Ovary (tissue), 9 donors: ENCODE data around the gene NTRK1. TPM values are rescaled to one million over a fixed set of nuclear protein-coding genes. Genes with fewer than 3 reads are reported as not detected.

Experiments used
- DNase-seq, 5 donors: peaks; one replicate each; pipeline ENCODE4 v3.0.0-alpha.2; 2019 to 2020
- H3K27ac ChIP-seq, 2 donors: fragments of 200-600 bp; one replicate each; pipeline versions ENCODE4 v1.5.1 to v1.8.0; 2019 to 2022
- H3K27me3 ChIP-seq: fragments of 200-600 bp; one replicate; pipeline ENCODE4 v1.8.0; 2022
- H3K36me3 ChIP-seq: fragments of 200-600 bp; sonication (generic); one replicate; pipeline ENCODE4 v1.5.1; 2019
- H3K4me1 ChIP-seq: one replicate; pipeline ENCODE4 v1.8.1; 2013; ENCODE audit warnings: mild to moderate bottlenecking, moderate library complexity; ENCODE audit not compliant: insufficient read depth
- H3K4me3 ChIP-seq: fragments of 200-600 bp; sonication (generic); one replicate; pipeline ENCODE4 v1.5.1; 2017
- H3K9me3 ChIP-seq, 2 donors: fragments of 200-600 bp in 1 of 2; sonication (generic) in 1 of 2; one replicate each; pipeline versions ENCODE4 v1.5.1 to v1.8.1; 2013 to 2019; ENCODE audit warnings: mild to moderate bottlenecking in 1 of 2, moderate library complexity in 1 of 2
- EP300 ChIP-seq: sonication (generic); formaldehyde crosslinking; IDR thresholded peaks from one replicate; pipeline ENCODE4 v1.6.1; 2017; ENCODE audit warnings: antibody characterized with exemption
- POLR2A ChIP-seq: fragments of 450-650 bp; IDR thresholded peaks from one replicate; pipeline ENCODE4 v1.6.1; 2017; ENCODE audit warnings: antibody characterized with exemption, mild to moderate bottlenecking, moderate library complexity
- WGBS, 3 donors: extraction: QIAGEN DNeasy Blood & Tissue Kit in 1 of 3; methylation state at CpG; one replicate each; pipeline versions ENCODE4 v1.1.5 to v1.1.7; 2013 to 2017; 5-methylcytosine and 5-hydroxymethylcytosine counted together
- intact Hi-C, 4 donors: fragments of 100-400 bp; cut with DNase I; formaldehyde crosslinking; loops; one replicate each; pipeline versions ENCODE4 v1.11.0 to v1.15.1; 2022 to 2023
- polyA plus RNA-seq, 2 donors: library from polyadenylated mRNA; stranded (reverse); fragments of 200-250 nt in 1 of 2; fragments of 350-450 nt in 1 of 2; fragmentation: Illumina TruSeq in 1 of 2; extraction: RNeasy Lipid Tissue Mini Kit (QIAGEN cat#74804) in 1 of 2; gene quantifications; one replicate each; pipeline ENCODE4 v1.2.3, GENCODE V29; 2013 to 2014
- total RNA-seq, 7 donors: library from RNA; depleted of rRNA in 2 of 7; stranded (reverse); fragments of >200 nt in 2 of 7; fragmentation: NEBNext Ultra II Directional in 3 of 7; extraction: Animal tissue kit (Norgen Biotek cat#: 25700) in 3 of 7; gene quantifications; one replicate each; pipeline versions ENCODE4 v1.1.0 to v1.2.4, GENCODE V29; 2016 to 2023
- TF ChIP-seq, protein P1 (sequence below), 3 donors: fragments of 450-650 bp in 2 of 3; fragments of 200-600 bp in 1 of 3; IDR thresholded peaks; one replicate each; pipeline versions ENCODE4 v1.5.1 to v1.8.0; 2016 to 2022; ENCODE audit warnings: antibody characterized with exemption in 3 of 3, mild to moderate bottlenecking in 1 of 3
- donor health status: DM: no; HTN: no; CAD: no; lungs with moderate emphysema.
- donor health status: DM: no; HTN: no; CAD: no.
- donor health status: Bipolar disorder and iron deficiency.
- donor health status: DM: yes; HTN: yes; CAD: no.
- donor health status: DM: no; HTN: no; CAD: no.
- donor health status: DM: yes; HTN: yes; CAD: no.

The NTRK1 gene
- total and polyA plus RNA-seq, 9 donors: 0.11 to 0.92 (median 0.38) TPM; not detected in 4

DNA sequence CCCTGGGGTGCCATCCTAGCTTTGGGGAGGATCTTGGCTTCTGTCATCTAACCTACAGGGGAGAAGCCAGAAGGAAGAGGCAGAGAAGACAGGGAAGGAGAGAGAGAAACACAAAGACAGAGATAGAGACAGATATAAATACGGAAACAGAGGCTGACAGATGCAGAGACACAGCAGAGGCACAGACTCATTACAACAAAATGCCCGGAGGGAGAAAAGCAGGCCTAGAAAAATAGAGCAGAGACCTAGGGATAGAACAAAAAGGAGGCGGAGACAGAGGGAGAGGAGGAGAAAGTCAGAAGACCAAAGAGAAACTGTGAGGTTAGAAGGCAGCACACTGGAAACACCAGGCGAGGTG is 34.8 kb downstream of the NTRK1 start:
- no peak for TF ChIP-seq EP300
- no peak for TF ChIP-seq POLR2A
- TF ChIP-seq, protein P1, sequence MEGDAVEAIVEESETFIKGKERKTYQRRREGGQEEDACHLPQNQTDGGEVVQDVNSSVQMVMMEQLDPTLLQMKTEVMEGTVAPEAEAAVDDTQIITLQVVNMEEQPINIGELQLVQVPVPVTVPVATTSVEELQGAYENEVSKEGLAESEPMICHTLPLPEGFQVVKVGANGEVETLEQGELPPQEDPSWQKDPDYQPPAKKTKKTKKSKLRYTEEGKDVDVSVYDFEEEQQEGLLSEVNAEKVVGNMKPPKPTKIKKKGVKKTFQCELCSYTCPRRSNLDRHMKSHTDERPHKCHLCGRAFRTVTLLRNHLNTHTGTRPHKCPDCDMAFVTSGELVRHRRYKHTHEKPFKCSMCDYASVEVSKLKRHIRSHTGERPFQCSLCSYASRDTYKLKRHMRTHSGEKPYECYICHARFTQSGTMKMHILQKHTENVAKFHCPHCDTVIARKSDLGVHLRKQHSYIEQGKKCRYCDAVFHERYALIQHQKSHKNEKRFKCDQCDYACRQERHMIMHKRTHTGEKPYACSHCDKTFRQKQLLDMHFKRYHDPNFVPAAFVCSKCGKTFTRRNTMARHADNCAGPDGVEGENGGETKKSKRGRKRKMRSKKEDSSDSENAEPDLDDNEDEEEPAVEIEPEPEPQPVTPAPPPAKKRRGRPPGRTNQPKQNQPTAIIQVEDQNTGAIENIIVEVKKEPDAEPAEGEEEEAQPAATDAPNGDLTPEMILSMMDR (IDR thresholded peaks at IDR 0.05): no peak
- 57 to 61% (median 58%) methylated on average over 4 of the region's 4 CpGs for WGBS, 3 donors
- Histone ChIP-seq H3K36me3 (no peaks in the 10 kb centered on the region), H3K4me1 (peaks cover 19% of the 10 kb centered on the region), H3K9me3 (no peaks in the 10 kb centered on the region), H3K27ac (peak overlapping the region; percentile 82 to 94), H3K4me3 (no peak overlapping the region), H3K27me3 (no peaks in the 10 kb centered on the region)
- intact Hi-C loops: no loop called here
- no peak for DNase-seq

DNA sequence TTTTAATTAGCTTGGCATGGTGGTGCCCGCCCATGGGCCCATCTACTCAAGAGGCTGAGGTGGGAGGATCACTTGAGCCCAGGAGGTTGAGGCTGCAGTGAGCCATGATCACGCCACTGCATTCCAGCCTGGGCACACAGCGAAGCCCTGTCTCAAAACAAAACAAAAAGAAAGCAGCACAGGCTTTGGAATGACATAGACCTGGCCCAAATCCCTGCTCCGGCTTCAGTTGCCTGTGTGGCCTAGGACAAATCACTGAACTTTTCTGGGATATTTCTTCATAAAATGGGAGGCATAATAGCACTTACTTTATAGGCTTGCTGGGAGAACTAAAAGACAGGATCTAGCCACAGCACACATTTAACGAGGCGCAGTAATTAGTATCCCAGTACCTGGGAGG is 35.3 kb downstream of the NTRK1 start:
- peak overlapping the region in 1 of 2 donors; percentile 82 for H3K27ac ChIP-seq
- H3K4me3 ChIP-seq: no peak overlapping the region
- H3K4me1 ChIP-seq: peaks cover 19% of the 10 kb centered on the region
- WGBS, 3 donors: 71 to 80% (median 75%) methylated on average over 6 of the region's 6 CpGs
- TF ChIP-seq EP300: no peak
- TF ChIP-seq, protein P1 (IDR thresholded peaks at IDR 0.05): no peak
- no peak for TF ChIP-seq POLR2A
- no peak for DNase-seq
- no peaks in the 10 kb centered on the region for H3K36me3 ChIP-seq
- H3K27me3 ChIP-seq: no peaks in the 10 kb centered on the region
- intact Hi-C loops: no loop called here
- H3K9me3 ChIP-seq: no peaks in the 10 kb centered on the region

DNA sequence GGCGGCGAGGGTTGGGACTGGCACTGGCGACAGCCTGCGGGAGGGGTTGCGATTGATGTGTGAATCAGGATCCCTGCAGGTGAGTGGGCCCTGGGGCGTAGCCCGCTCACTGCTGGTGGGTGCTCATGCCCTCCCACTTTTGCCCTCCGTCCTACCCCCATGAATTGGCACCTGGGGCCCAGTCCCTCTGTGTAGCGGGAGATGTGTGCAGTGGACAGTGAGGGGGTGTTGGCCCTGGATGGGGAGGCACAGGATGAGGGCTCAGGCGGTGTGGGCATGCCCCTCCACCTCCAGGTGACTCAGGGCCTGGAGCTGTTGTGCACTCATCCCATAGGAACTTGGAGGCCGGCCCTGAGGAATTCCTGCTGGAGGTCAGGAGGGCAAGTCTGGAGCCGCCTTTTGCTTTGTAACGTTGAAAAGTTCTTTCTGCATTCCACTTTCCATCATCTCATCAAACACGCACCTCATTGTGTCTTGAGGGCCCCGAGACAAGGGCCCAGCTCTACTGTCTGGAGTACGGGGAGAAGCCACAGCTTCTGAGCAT is 35.9 kb downstream of the NTRK1 start:
- 65 to 73% (median 71%) methylated on average over 16 of the region's 16 CpGs for WGBS, 3 donors
- H3K27me3 ChIP-seq: no peaks in the 10 kb centered on the region
- peak; percentile 47 to 65 (median 53) for DNase-seq
- no peaks in the 10 kb centered on the region for H3K9me3 ChIP-seq
- H3K36me3 ChIP-seq: no peaks in the 10 kb centered on the region
- peak overlapping the region in 1 of 2 donors; percentile 19 for H3K27ac ChIP-seq
- peaks cover 25% of the 10 kb centered on the region for H3K4me1 ChIP-seq
- intact Hi-C loops: loop anchor here in 1 of 4 donors (1.0 kb wide), 1 partner anchor 30 kb away; no protein-coding TSS in a partner anchor
- no peak overlapping the region for H3K4me3 ChIP-seq
- TF ChIP-seq EP300 (no peak), POLR2A (no peak)
- TF ChIP-seq, protein P1 (IDR thresholded peaks at IDR 0.05): no peak

DNA sequence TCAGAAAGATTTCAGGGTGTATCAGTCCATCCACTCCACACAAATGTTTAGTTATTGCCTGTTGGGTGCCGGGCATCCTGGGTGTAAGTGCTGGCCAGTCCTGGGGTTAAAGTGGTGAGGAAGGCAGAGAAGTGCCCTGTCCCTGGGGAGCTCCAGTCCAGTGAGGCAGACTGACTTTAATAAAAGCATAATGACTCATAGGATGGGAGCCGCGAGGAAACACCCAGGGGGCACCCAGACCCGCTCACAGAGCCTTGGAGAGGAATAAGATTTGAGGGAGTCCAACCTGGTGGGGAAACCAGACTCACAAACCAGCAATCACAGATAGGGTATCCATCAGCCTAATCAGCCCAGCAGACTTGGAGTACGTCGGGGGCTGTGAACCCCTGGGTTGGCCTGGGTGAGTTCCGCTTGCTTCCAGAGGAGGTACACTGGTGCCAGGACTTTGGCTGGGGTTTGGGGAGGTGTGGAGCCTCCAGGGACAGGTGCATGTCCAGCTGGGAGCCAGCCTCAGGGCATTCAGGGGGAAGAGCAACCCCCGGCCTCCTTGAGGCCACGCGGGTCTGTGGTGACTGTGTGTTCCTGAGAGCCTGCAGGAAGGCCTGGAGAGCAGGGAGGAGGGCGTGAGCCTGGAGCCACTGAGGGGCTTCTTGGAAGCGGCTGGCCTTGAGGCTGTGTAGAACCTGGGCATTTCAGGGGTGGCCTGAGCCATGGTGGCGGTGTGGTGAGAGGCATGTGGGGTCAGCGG is 36.6 kb downstream of the NTRK1 start:
- H3K27me3 ChIP-seq: no peaks in the 10 kb centered on the region
- TF ChIP-seq, protein P1 (IDR thresholded peaks at IDR 0.05): no peak
- TF ChIP-seq EP300 (no peak), POLR2A (no peak)
- 70 to 81% (median 73%) methylated on average over 14 of the region's 14 CpGs for WGBS, 3 donors
- peak overlapping the region; percentile 19 to 27 for H3K27ac ChIP-seq
- DNase-seq: no peak
- H3K4me3 ChIP-seq: no peak overlapping the region
- no peaks in the 10 kb centered on the region for H3K9me3 ChIP-seq
- H3K4me1 ChIP-seq: peaks cover 29% of the 10 kb centered on the region
- intact Hi-C loops: loop anchor here in 1 of 4 donors (1.0 kb wide), 1 partner anchor 29 kb away; no protein-coding TSS in a partner anchor
- H3K36me3 ChIP-seq: no peaks in the 10 kb centered on the region
